Left forelimb (tissue), 1 donor: ENCODE measurements around the gene MAFG.
A peak's percentile ranks its signal among the peaks of the same experiment; 100 is the strongest.
"Not testable (repeated sequence)": the region's sequence is repeated elsewhere in the genome, so short reads cannot be mapped to it uniquely, and the experiment has no call there.

ENCODE experiments used
- DNase-seq: peaks from one replicate; pipeline ENCODE4 v3.0.0-alpha.2; 2018; ENCODE audit warnings: low spot score

The MAFG gene

DNA sequence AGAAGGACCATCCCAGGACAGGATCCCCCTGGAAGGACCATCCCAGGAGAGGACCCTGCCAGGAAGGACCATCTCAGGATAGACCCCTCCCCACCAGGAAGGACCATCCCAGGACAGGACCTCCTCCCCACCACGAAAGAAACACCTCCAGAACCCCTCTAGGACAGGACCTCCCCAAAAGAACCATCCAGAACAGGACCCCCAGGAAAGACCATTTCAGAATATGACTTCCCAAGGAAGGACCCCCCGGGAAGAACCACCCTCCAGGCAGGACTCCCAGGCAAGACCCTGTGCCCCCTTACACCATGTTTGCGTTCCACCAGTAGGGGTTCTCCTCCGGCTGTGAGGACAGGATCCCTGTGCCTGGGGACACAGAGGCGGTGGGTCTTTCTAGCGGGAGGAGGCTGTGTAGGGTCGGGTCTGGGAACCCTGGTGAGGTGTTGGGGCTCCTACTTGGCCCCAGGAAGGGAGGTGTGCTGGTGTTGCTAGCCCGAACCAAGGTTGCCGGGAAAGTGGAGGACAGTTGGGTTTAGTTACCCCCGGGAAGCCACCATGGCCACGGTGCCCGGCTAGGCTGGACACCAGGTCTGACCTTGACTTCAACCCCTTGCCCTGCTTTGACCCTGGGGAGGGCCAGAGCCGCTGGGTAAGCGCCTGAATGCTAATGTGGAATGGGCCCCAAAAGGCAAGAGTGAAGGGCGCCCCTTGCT lies 31.3 kb upstream of the MAFG start:
- DNase-seq = no peak

DNA sequence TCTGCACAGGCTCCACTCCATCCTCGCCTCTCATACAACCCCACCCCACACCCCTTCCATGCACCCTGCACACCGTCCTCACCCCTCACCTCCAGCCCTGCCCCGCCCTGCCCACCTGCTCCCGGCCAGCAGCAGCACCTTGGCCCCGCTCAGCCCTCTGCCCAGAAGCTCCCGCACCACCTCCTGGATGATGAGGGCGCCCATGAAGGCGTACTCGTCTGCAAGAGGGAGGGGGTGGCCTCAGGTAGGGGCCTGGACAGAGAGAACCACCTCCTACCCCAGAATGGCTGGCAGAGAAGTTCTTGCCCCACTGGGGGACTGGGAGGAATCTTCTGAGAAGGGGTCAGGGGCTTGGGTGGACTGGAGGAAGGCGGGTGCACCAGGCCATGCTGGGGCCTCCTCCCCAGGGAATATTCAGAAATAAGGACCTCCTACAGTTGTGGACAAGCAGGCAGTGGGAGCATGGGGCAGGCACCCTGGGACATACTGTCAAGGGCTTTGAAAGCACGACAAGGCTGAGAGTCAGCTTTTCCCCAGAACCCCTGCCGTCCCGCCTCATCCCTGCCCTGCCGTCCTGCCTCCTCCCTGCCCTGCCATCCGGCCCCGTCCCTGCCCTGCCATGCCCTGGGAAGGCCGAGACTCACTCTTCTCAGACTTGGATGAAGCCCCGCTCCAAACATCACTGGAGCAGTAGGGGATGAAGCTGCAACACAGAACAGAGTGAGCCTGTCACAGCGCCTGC lies 30.3 kb upstream of the MAFG start:
- no peak for DNase-seq

DNA sequence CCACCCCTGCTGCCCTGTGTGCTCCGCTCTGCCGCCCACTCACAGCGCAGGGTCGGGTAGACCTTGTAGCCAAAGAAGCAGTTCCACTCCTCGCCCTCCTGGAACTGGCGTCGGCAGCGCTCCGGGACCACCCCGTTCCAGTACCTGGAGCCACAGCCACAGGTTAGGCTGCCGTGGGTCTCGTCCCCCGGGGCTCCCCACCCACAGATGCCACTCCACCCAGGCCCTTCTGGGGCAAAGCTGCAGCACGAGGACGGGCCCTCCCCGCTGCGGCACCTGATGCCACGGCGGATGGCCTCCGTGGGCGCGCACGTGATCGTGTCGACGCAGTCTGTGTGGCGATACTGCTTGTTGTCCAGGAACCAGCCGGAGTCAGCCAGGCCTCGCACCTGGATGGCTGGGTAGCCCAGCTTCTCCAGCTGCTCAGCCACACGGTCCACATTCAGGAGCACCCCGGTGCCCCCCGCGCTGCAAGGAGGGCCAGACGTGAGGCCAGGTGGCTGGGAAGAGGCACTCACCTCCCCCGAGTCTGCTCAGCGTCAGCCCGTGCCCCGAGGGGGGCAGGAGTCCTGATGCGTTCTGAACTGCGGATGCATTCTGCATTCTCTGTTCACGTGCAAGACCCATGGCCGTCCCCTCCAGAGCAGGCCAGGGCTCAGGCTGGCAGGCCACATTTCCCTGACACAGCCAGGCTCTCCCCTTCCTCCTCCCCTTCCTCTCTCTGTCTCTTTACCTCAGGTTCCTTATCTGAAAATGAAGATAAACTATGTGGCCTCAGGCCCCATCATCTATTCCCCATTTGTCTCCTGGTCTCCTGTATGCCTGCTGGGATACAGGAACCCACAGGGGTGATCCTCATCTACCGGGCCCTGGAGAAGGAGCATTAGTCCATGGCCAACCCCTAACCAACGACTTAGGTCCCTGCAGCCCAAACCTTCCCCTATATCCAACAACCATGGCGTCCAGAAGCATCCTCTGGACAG lies 29.4 kb upstream of the MAFG start:
- DNase-seq = peak; percentile 52

DNA sequence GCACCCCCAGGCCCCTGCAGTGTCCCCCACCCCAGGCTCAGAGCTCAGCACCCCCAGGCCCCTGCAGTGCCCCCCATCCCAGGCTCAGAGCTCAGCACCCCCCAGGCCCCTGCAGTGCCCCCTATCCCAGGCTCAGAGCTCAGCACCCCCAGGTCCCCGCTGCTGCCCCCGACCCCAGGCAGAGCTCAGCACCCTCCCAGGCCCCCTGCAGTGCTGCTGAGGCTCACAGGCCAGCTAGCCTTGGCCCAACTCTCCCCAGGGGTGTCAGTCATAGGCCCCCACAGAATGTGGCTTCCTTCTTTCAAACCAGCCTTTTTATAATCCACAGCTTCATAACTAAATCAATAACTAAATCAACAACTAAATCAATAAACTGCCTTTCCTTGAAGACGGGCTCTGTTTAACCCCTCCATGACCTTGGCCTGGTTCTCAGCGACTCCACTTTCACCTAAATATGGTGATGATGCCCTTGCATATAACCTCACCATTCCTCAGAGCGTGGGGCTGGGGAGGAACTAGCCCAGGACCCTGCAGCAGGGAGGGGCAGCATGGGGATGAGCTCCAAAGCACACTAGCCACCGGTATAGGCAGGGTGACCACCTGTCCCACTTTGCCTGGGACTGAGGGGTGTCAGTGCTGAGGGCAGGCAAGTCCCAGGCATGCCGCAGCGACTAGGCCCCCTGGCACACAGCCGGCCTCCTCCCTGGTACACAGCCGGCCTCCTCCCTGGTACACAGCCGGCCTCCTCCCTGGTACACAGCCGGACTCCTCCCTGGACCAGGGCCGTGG lies 28.4 kb upstream of the MAFG start:
- no peak for DNase-seq

DNA sequence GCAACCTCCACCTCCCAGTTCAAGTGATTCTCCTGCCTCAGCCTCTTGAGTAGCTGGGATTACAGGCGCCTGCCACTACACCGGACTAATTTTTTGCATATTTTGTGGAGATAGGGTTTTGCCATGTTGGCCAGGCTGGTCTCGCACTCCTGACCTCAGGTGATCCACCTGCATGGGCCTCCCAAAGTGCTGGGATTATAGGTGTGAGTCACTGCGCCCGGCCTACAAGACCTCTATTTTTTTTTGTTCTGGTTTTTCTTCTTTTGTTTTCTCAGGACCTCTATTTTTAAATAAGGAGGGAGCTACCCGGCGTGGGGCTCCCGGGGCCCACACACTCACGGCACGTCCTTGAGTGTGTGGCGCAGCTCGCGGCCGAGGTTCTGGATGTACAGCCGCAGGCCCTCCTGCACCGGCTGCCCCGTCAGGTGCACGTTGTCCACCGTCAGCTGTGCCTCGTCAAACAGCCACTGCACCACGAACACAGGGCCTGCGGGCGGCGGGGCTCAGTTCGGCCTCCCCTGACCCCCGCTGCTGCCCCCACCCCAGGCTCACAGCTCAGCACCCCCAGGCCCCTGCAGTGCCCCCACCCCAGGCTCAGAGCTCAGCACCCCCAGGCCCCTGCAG lies 27.6 kb upstream of the MAFG start:
- DNase-seq = no peak

DNA sequence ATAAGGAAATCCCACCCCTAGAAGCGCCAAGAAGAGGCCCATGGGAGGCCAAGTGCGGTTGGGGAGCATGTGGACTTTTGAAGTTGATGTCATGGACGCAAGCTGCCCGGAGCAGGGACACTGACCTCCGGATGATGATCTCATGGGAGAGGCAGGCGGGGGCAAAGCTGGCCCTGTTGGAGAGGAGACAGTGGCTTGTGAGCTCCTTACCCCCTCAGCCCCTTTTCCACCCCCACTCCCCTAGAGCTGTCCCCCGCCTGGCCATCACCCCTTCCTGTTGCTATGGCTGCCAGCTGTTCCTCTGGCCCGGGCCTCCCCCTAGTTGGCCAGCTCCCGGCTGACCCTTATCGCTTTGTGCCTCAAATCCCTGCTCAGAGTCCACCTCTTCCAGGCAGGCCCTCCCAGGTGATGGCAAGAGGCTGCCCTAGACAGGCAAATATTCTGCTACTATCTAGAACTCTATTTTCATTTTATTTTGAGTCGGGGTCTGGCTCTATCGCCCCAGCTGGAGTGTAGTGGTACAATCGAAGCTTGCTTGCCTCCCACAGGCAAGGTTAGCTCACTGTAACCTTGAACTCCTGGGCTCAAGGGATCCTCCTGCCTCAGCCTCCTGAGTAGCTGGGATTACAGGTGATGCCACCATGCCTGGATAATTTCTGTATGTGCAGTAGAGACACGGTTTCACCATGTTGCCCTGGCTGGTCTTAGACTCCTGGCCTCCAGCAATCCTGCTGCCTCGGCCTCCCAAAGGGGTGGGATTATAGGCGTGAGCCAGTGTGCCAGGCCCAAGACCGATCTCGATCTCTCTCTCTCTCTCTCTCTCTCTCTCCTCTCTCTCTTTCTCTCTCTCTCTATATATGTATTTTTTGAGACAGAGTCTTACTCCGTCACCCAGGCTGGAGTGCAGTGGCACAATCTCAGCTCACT lies 26.9 kb upstream of the MAFG start:
- DNase-seq = no peak

DNA sequence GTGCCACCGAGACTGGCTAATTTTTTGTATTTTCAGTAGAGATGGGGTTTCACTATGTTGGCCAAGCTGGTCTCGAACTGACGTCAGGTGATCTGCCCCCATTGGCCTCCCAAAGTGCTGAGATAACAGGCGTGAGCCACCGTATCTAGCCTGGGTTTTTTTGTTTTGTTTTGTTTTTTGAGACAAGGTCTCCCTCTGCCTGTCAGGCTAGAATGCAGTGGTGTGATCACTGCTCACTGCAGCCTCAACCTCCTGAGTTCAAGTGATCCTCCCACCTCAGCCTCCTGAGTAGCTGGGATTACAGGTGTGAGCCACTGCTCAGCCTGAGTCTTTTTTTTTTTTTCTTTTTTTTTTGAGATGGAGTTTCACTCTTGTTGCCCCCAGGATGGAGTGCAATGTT lies 25.9 kb upstream of the MAFG start:
- not testable (repeated sequence) for DNase-seq

DNA sequence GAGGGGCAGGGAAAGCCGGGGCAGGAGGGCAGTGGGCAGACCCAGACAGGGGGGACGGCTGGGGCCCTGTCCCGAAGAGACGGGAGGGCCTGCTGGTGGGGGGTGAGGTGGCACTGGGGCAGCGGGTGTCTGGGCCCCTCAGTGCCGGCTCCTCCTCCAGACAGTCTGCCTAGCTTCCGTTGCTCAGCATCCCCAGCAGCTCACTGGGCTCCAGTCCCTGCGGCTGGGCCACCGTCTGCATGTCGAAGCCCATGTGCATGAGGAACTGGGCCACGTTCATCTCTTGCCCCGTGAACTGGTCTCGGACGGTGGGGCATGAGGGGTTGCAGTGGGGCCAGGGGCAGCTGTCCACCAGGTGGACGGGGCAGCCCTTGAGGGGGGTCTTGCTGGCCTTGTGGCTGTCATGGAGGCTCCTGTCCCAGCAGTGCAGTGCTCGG lies 25.3 kb upstream of the MAFG start:
- no peak for DNase-seq

DNA sequence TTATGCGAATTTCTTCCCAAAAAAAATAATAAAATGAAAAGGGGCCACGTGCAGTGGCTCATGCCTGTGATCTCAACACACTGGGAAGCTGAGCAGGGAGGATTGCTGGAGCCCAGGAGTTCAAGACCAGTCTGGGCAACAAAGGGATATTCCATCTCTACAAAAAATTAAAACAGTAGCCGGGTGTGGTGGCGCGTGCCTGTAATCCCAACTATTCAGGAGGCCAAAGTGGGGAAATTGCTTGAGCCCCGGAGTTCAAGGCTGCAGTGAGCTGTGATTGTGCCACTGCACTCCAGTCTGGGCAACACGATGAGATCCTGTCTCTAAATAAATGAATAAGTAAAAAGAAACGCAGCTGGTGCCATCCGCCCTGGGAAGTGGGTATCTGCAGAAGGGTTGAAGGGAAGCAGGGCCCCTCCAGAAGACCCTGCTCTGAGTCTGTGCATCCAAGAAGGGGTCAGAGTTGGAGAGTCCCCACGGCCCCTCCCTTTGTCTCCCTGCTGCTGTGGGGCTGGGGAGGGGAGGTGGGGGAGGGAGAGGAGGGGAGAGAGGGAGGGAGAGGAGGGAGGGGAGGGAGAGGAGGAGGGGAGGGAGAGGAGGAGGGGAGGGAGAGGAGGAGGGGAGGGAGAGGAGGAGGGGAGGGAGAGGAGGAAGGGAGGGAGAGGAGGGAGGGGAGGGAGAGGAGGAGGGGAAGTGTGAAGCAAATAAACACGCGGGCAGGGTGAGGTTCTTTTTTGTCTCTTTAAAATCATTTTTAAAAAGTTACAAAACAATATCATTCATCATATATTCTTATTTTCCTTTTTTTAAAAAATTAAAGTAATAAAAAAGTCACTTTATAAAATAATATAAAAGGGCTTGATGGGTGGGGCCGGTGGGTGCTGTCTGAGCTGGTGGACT lies 24.5 kb upstream of the MAFG start:
- no peak for DNase-seq

DNA sequence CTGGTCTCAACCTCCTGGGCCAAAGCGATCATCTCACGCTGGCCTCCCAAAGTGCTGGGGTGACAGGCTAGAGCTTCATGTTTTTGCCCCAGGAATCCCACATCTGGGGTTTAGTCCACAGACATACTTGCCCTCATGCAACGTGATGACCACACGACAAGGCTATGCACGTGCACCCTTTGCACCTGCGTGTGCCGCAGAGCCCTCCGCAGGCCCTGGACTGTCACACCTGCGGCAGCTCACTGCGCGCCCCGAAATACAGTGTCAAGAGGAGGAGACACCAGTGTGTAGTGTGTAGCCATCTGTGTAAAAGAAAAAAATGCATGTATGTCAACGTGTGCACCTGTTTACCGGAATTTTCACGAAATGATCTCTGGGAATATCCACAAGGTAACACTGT lies 23.0 kb upstream of the MAFG start:
- no peak for DNase-seq

DNA sequence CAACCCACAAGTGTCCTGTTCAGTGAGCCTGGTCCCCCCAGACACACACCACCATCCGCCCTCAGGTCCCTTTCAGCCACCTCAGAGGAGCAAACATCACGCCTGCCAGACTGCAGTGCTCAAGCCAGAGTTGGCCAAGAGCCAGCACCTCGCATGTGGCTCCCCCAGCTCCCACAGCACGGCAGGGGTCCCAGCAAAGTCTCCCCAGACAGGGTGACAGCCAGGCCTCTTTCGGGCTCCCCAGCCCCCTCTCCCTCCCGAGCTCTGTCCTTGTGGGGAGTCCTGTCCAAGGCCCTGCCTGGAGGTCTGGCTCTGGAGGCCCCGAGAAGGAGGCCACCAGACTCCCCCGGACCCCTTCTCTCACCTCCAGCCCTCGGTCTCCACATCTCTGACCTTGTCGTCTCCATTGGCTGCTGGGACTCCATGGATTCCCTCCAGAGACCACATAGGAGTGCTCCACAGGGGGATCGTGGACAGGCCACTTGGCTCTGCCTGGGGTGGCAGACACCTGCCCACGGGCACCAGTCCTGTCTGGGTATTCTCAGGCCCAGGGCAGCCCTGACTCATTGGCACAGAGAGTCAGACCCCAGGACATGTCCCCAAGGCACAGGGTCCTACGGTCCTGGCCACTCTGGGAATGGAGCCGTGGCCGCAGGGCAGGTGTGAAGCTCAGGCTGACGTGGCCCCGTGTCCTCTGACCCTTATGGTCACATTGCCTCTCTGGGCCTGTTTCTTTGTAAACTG lies 21.3 kb upstream of the MAFG start:
- no peak for DNase-seq

DNA sequence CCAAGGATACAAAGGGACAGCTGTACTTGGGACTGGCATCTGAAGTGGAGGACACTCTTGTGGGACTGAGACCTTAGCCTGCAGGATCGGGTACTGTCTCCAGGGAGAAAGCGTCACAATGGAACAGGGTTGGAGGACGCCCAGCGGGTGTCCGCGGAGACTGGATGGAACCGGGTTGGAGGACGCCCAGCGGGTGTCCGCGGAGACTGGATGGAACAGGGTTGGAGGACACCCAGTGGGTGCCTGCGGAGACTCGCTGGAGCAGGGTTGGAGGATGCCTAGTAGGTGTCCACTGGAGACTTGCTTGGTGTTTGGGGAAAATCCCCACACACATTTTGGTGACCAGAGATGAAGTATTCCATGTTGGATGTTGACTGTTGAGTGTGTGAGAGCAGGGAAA lies 19.7 kb upstream of the MAFG start, which contains the start of gene MYADML2:
Gene MYADML2, minus strand, starts transcription at position 45 of the 400 bp plus-strand sequence. CDS start 5,492 bp downstream, outside the sequence.
- no peak for DNase-seq

DNA sequence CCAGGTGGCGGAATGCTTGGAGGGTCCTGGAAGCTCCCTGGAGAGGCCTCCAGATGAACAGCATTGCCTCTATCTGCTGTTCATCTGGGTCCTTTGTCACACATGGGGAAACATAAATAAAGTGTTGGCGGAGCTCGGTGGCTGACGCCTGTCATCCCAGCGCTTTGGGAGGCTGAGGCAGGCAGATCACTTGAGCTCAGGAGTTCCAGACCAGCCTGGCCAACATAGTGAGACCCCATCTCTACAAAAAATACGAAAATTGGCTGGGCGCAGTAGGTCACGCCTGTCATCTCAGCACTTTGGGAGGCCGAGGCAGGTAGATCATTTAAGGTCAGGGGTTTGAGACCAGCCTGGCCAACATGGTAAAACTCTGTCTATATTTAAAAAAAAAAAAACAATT lies 17.3 kb upstream of the MAFG start:
- no peak for DNase-seq

DNA sequence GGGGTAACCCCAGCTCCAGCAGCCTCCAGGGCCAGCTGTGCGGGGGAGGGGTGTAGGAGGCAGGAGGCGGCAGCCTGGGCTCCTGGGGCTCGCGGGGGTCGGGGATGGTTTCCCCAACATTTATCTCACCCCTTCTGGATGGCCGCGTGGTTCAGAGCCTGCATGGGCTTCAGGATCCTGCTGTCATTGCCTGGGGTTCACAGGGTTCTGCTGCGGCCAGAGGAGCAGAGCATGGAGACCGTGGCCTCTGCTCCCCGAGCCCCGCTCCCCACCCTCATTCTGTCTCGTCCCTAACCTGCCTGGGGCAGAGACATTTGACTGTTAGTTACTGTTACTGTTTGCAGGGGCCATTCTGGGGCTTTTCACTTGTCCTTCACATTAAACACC lies 14.6 kb upstream of the MAFG start:
- DNase-seq = no peak

DNA sequence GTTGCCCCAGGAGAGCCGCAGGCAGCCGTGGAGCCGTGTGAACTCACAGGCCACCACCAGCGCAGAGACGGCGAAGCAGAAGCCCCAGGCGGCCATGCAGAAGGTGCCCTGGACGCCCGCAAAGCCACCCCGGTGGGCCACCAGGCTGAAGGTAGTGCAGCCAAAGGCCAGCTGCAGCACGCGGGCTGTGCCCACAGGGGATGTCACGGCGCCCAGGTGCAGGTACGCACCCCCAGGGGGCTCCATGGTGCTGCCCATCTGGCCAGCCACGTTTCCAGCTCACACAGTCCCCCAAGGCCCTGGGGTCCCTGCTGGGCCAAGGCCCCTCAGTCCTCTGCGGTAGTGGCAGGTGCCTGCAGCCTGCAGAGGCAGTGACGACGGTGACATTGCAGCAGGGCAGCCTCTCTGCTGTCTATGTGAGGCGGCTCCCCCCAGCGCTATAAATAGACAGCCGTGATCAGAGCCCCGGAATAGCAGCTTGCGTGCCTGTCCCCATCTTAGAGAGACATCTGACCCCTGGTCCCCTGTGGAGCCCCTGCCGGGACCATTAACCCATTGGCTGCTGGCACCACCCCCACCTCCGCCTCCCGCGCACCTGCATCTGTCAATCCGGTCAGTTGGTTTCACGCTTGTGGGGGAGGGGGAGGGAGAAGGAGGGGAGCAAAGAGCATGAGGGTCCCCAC lies 14.1 kb upstream of the MAFG start:
- no peak for DNase-seq

DNA sequence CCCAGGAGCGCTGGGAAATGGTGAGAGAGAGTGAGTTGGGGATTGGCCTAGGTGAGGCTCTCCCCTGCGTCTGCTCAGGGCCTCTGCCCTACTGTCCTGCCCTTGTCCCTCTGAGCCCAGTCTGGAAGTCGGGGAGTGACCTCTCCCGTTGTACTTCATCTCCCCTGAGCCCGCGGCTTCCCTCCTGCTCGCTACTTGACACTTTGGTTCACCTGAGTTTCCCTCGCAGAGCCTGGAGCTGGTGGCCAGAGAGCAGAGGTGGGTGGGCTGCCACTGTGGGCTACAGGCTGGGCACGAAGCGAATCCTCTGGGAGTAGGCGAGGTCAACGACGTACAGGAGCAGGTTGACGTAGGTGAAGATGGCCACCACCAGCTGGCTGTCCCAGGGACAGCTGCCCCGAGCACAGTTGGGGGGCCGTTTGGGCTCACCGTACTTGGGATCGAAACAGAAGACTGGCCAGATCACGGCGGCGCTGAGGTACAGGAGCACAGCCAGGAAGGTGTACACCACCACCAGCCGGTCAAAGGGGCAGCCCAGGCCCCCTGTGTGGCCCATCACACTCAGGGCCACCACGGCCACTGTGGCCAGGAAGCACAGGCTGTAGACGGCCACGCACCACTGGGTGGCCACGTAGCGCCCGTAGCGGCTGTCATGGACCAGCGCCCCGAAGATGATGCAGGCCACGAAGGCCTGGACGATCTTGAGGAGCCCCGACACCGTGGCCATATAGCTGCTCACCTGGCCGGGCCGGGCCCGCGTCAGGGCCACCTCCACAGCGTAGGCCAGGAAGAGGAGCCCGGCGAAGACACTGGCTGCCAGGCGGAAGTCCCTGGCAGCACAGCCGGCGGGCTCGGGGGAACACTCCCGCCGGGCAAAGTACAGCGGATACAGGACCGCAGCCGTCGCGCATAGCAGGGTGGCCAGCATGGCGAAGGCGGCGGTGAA lies 13.3 kb upstream of the MAFG start:
- no peak for DNase-seq
